ENCODE data around the gene LMNTD1.

DNA sequence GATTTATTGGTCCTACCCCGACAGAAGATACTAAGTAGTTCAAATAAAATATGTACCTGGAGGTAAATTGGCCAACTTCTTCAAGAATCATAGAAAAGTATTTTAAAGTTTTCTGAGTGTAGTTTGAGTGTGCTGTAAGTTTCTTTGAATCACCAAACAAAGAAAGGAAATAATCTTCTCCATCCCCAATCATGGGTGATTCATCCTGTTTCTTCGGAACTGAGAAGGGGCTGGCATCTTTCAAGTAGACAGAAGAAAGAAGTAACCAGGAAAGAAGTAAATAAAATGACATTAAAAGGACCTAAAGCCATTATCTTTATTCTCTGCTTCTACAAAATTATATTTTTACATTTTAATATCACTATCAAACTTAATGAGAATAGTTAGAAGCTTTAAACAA is 6.8 kb downstream of the LMNTD1 start:
- TF ChIP-seq HNF4A (conservative IDR thresholded peaks at IDR 0.05) (no peak), GABPA (IDR thresholded peaks at IDR 0.05 in 1 of 2, conservative IDR thresholded peaks at IDR 0.05 in 1 of 2) (no peak), RAD21 (IDR thresholded peaks at IDR 0.05) (no peak), HNF4G (IDR thresholded peaks at IDR 0.05) (no peak), TAF1 (conservative IDR thresholded peaks at IDR 0.05) (no peak), EGR1 (IDR thresholded peaks at IDR 0.05; ENCODE audit: low read depth in 2 of 2) (no peak), YY1 (IDR thresholded peaks at IDR 0.05) (no peak), SP1 (IDR thresholded peaks at IDR 0.05) (no peak), RXRA (IDR thresholded peaks at IDR 0.05) (no peak), JUND (IDR thresholded peaks at IDR 0.05) (no peak)
- TF ChIP-seq, protein P1, sequence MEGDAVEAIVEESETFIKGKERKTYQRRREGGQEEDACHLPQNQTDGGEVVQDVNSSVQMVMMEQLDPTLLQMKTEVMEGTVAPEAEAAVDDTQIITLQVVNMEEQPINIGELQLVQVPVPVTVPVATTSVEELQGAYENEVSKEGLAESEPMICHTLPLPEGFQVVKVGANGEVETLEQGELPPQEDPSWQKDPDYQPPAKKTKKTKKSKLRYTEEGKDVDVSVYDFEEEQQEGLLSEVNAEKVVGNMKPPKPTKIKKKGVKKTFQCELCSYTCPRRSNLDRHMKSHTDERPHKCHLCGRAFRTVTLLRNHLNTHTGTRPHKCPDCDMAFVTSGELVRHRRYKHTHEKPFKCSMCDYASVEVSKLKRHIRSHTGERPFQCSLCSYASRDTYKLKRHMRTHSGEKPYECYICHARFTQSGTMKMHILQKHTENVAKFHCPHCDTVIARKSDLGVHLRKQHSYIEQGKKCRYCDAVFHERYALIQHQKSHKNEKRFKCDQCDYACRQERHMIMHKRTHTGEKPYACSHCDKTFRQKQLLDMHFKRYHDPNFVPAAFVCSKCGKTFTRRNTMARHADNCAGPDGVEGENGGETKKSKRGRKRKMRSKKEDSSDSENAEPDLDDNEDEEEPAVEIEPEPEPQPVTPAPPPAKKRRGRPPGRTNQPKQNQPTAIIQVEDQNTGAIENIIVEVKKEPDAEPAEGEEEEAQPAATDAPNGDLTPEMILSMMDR (IDR thresholded peaks at IDR 0.05; ENCODE audit: low read depth, low read length, missing input control) = no peak
- TF ChIP-seq, protein P2, sequence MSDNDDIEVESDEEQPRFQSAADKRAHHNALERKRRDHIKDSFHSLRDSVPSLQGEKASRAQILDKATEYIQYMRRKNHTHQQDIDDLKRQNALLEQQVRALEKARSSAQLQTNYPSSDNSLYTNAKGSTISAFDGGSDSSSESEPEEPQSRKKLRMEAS (IDR thresholded peaks at IDR 0.05) = no peak
- TF ChIP-seq, protein P3, sequence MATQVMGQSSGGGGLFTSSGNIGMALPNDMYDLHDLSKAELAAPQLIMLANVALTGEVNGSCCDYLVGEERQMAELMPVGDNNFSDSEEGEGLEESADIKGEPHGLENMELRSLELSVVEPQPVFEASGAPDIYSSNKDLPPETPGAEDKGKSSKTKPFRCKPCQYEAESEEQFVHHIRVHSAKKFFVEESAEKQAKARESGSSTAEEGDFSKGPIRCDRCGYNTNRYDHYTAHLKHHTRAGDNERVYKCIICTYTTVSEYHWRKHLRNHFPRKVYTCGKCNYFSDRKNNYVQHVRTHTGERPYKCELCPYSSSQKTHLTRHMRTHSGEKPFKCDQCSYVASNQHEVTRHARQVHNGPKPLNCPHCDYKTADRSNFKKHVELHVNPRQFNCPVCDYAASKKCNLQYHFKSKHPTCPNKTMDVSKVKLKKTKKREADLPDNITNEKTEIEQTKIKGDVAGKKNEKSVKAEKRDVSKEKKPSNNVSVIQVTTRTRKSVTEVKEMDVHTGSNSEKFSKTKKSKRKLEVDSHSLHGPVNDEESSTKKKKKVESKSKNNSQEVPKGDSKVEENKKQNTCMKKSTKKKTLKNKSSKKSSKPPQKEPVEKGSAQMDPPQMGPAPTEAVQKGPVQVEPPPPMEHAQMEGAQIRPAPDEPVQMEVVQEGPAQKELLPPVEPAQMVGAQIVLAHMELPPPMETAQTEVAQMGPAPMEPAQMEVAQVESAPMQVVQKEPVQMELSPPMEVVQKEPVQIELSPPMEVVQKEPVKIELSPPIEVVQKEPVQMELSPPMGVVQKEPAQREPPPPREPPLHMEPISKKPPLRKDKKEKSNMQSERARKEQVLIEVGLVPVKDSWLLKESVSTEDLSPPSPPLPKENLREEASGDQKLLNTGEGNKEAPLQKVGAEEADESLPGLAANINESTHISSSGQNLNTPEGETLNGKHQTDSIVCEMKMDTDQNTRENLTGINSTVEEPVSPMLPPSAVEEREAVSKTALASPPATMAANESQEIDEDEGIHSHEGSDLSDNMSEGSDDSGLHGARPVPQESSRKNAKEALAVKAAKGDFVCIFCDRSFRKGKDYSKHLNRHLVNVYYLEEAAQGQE (IDR thresholded peaks at IDR 0.05) = no peak

All from liver (tissue), 3 donors.